ENCODE results near the gene HOXD11. TPM values are rescaled to one million over a fixed set of nuclear protein-coding genes. Genes with fewer than 3 reads are reported as not detected.

HOXD11 gene
- total and polyA plus RNA-seq, 2 of the 13 experiments (the other 11 are each of a cell fraction or from before 2014, with no cell fraction given): not detected

DNA sequence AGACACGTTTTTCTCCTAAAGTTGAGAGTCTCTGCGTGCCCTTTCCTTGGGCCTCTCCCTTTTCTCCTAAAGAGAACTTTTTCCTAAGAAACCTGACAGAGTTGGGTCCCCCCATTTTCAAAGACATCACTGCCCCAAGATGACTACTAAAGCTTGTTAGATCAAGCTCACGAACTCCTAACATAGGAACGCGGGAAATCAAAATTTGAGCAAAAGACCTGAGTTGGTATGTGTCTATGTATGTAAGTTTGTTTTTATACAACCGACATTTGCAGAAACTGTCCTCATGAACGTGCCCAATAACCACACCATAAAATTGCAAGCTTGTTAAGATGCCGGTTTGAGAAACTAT, 13.2 kb upstream of the HOXD11 start:
- no peaks in the 10 kb centered on the region for H3K79me2 ChIP-seq (ENCODE audit: insufficient read depth, low read length)
- H3K9ac ChIP-seq (ENCODE audit: insufficient read depth, low read depth, low read length): no peak overlapping the region
- TF ChIP-seq ESRRA (CRISPR knock-in tag; IDR thresholded peaks at IDR 0.05; ENCODE audit: low read depth) (no peak), ADNP (CRISPR knock-in tag; IDR thresholded peaks at IDR 0.05) (no peak), ZNF296 (CRISPR knock-in tag; conservative IDR thresholded peaks at IDR 0.05) (no peak), ZNF382 (CRISPR knock-in tag; IDR thresholded peaks at IDR 0.05; ENCODE audit: borderline replicate concordance) (no peak), RELA (CRISPR knock-in tag; IDR thresholded peaks at IDR 0.05) (no peak), ZNF24 (IDR thresholded peaks at IDR 0.05) (no peak), ZNF292 (CRISPR knock-in tag; IDR thresholded peaks at IDR 0.05; ENCODE audit: borderline replicate concordance, low read depth) (no peak), ZFP90 (CRISPR knock-in tag; IDR thresholded peaks at IDR 0.05; ENCODE audit: borderline replicate concordance) (no peak), JUN (CRISPR knock-in tag; IDR thresholded peaks at IDR 0.05) (no peak)
- TF ChIP-seq, protein P1, sequence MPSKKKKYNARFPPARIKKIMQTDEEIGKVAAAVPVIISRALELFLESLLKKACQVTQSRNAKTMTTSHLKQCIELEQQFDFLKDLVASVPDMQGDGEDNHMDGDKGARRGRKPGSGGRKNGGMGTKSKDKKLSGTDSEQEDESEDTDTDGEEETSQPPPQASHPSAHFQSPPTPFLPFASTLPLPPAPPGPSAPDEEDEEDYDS (CRISPR knock-in tag; IDR thresholded peaks at IDR 0.05): no peak
- ChIA-PET POLR2A (no interaction called here), CTCF (ENCODE audit: low intra/inter-chr PET ratio, low total read pairs) (no interaction called here)
- intact Hi-C loops (cut with micrococcal nuclease; ENCODE audit: unreplicated experiment): no loop called here
- H4K20me1 ChIP-seq (ENCODE audit: insufficient read depth, low read length): no peaks in the 10 kb centered on the region
- H3K9me3 ChIP-seq (ENCODE audit: low read length): no peaks in the 10 kb centered on the region
- in situ Hi-C loops (cut with HindIII; ENCODE audit: extremely low pct_ligation_motif_present, low pct_unique_long_range_greater_than_20kb): no loop called here
- FAIRE-seq (no peak), DNase-seq (ENCODE audit: low spot score) (no peak), ATAC-seq (no peak)
- BruUV-seq (replicated peaks): no TSS peak
- H3K4me2 ChIP-seq (ENCODE audit: low read depth, low read length): no peak overlapping the region
- H3K36me3 ChIP-seq (replicated peaks in 1 of 2; ENCODE audit: control insufficient read depth in 1 of 2, insufficient read depth in 2 of 2, low read length in 2 of 2): no peaks in the 10 kb centered on the region
- H3K4me3 ChIP-seq (replicated peaks in 1 of 3; ENCODE audit: insufficient read depth in 1 of 3, low read depth in 2 of 3, low read length in 3 of 3): no peak overlapping the region
- H3K27ac ChIP-seq (ENCODE audit: extremely low read length, insufficient read depth, low read length): no peak overlapping the region
- no peak overlapping the region for H2AFZ ChIP-seq (ENCODE audit: low read length)
- H3K4me1 ChIP-seq (ENCODE audit: insufficient read depth, low read length): peaks cover 17% of the 10 kb centered on the region
- H3K27me3 ChIP-seq (ENCODE audit: control insufficient read depth in 1 of 2, insufficient read depth in 2 of 2, low read length in 2 of 2): peaks cover 27 to 92% of the 10 kb centered on the region in 2 experiments
- 21% methylated on average over 8 of the region's 8 CpGs for WGBS (ENCODE audit: low lambda C conversion rate)

DNA sequence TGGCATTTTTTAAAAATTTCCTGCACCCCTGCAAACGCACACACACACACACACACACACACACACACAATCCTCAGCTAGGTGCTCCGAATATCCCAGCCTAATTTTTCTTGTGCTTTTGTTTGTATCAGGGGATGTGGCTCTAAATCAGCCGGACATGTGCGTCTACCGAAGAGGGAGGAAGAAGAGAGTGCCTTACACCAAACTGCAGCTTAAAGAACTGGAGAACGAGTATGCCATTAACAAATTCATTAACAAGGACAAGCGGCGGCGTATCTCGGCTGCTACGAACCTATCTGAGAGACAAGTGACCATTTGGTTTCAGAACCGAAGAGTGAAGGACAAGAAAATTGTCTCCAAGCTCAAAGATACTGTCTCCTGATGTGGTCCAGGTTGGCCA, 12.7 kb upstream of the HOXD11 start:
- Histone ChIP-seq H2AFZ (ENCODE audit: low read length) (no peak overlapping the region), H3K27ac (ENCODE audit: extremely low read length, insufficient read depth, low read length) (no peak overlapping the region), H4K20me1 (ENCODE audit: insufficient read depth, low read length) (no peaks in the 10 kb centered on the region), H3K79me2 (ENCODE audit: insufficient read depth, low read length) (no peaks in the 10 kb centered on the region), H3K9me3 (ENCODE audit: low read length) (no peaks in the 10 kb centered on the region), H3K36me3 (replicated peaks in 1 of 2; ENCODE audit: control insufficient read depth in 1 of 2, insufficient read depth in 2 of 2, low read length in 2 of 2) (no peaks in the 10 kb centered on the region), H3K4me3 (replicated peaks in 1 of 3; ENCODE audit: insufficient read depth in 1 of 3, low read depth in 2 of 3, low read length in 3 of 3) (no peak overlapping the region), H3K9ac (ENCODE audit: insufficient read depth, low read depth, low read length) (no peak overlapping the region), H3K4me2 (ENCODE audit: low read depth, low read length) (no peak overlapping the region), H3K4me1 (ENCODE audit: insufficient read depth, low read length) (peaks cover 17% of the 10 kb centered on the region), H3K27me3 (ENCODE audit: control insufficient read depth in 1 of 2, insufficient read depth in 2 of 2, low read length in 2 of 2) (peaks cover 26 to 92% of the 10 kb centered on the region in 2 experiments)
- CTCF ChIA-PET (ENCODE audit: low intra/inter-chr PET ratio, low total read pairs): no interaction called here
- intact Hi-C loops (cut with micrococcal nuclease; ENCODE audit: unreplicated experiment): no loop called here
- FAIRE-seq: no peak
- no TSS peak for BruUV-seq (replicated peaks)
- in situ Hi-C loops (cut with HindIII; ENCODE audit: extremely low pct_ligation_motif_present, low pct_unique_long_range_greater_than_20kb): no loop called here
- no peak for TF ChIP-seq ZSCAN30 (CRISPR knock-in tag; IDR thresholded peaks at IDR 0.05)
- TF ChIP-seq DMAP1 (CRISPR knock-in tag; IDR thresholded peaks at IDR 0.05): no peak
- TF ChIP-seq ZFP36 (IDR thresholded peaks at IDR 0.05; ENCODE audit: borderline replicate concordance, low read depth, low read length, partially characterized antibody): peak; percentile 9
- POLR2A ChIA-PET: no interaction called here
- no peak for DNase-seq (ENCODE audit: low spot score)
- 25% methylated on average over 12 of the region's 12 CpGs for WGBS (ENCODE audit: low lambda C conversion rate)
- no peak for ATAC-seq
